SK-N-MC (cell line): ENCODE results near the gene FAM50A.

Source experiments
- EZH2 ChIP-seq: fragments of 200-600 bp; sonication (generic); IDR thresholded peaks from one replicate; pipeline ENCODE4 v1.6.1; 2017; ENCODE audit warnings: antibody characterized with exemption
- FOXP2 ChIP-seq: optimal IDR thresholded peaks from 2 replicates; pipeline ENCODE3; 2011; ENCODE audit warnings: mild to moderate bottlenecking, moderate library complexity; ENCODE audit not compliant: insufficient read depth; ENCODE audit errors: extremely low read length, control extremely low read depth
- POLR2AphosphoS5 ChIP-seq: IDR thresholded peaks from 2 replicates; pipeline ENCODE4 v1.6.1; 2012; ENCODE audit warnings: mild to moderate bottlenecking, low read depth, low read length, borderline replicate concordance

- TF ChIP-seq EZH2 = no peak
- no peak for TF ChIP-seq POLR2AphosphoS5
- TF ChIP-seq FOXP2 = no peak
These were observed 4.1 kb upstream of the FAM50A start for GRCh38 chrX:154439841-154440240.
